ENCODE measurements around the gene ONECUT2.

ONECUT2 gene

GRCh38 chr18:57431002-57431382, 4.2 kb upstream of the ONECUT2 start:
- H3K4me1 ChIP-seq (ENCODE audit: low read length), result peaks cover 12% of the 10 kb centered on the region
- no peak overlapping the region for H3K27ac ChIP-seq (ENCODE audit: low read length)
- H3K4me2 ChIP-seq (ENCODE audit: low read depth, low read length), result no peak overlapping the region

GRCh38 chr18:57431467-57432080, 3.6 kb upstream of the ONECUT2 start:
- Histone ChIP-seq H4K20me1 (ENCODE audit: insufficient read depth, low read length) (no peaks in the 10 kb centered on the region), H3K27me3 (replicated peaks; ENCODE audit: insufficient read depth, low read length) (no peaks in the 10 kb centered on the region), H3K9me3 (replicated peaks; ENCODE audit: insufficient read depth, low read length) (no peaks in the 10 kb centered on the region), H3K4me3 (ENCODE audit: low read length) (no peak overlapping the region), H3K36me3 (replicated peaks; ENCODE audit: insufficient read depth, low read length) (no peaks in the 10 kb centered on the region), H2AFZ (ENCODE audit: low read length) (no peak overlapping the region), H3K4me2 (ENCODE audit: low read depth, low read length) (no peak overlapping the region), H3K4me1 (ENCODE audit: low read length) (peaks cover 9% of the 10 kb centered on the region), H3F3A (ENCODE audit: insufficient read depth, low read length) (peaks cover 9% of the 10 kb centered on the region), H3K9me2 (replicated peaks; ENCODE audit: insufficient read depth, low read length) (no peaks in the 10 kb centered on the region), H3K9ac (ENCODE audit: low read length) (no peak overlapping the region), H3K79me2 (ENCODE audit: low read length) (no peaks in the 10 kb centered on the region), H3K27ac (ENCODE audit: low read length) (no peak overlapping the region)
- TF ChIP-seq EZH2phosphoT487 (IDR thresholded peaks at IDR 0.05; ENCODE audit: low read length) (no peak), EZH2 (optimal IDR thresholded peaks at IDR 0.05; ENCODE audit: low read depth, low read length) (no peak), CTCF (IDR thresholded peaks at IDR 0.05; ENCODE audit: low read length) (no peak)
- DNase-seq, result no peak

More at GRCh38 chr18:57431002-57431382, 4.2 kb upstream of the ONECUT2 start:
- DNase-seq, result no peak
- Histone ChIP-seq H3K9me2 (replicated peaks; ENCODE audit: insufficient read depth, low read length) (no peaks in the 10 kb centered on the region), H3K9ac (ENCODE audit: low read length) (no peak overlapping the region), H3K79me2 (ENCODE audit: low read length) (no peaks in the 10 kb centered on the region), H3K36me3 (replicated peaks; ENCODE audit: insufficient read depth, low read length) (no peaks in the 10 kb centered on the region), H3K27me3 (replicated peaks; ENCODE audit: insufficient read depth, low read length) (no peaks in the 10 kb centered on the region), H4K20me1 (ENCODE audit: insufficient read depth, low read length) (no peaks in the 10 kb centered on the region), H2AFZ (ENCODE audit: low read length) (no peak overlapping the region), H3K9me3 (replicated peaks; ENCODE audit: insufficient read depth, low read length) (no peaks in the 10 kb centered on the region), H3K4me3 (ENCODE audit: low read length) (no peak overlapping the region), H3F3A (ENCODE audit: insufficient read depth, low read length) (peaks cover 12% of the 10 kb centered on the region)
- TF ChIP-seq EZH2phosphoT487 (IDR thresholded peaks at IDR 0.05; ENCODE audit: low read length) (no peak), CTCF (IDR thresholded peaks at IDR 0.05; ENCODE audit: low read length) (no peak), EZH2 (optimal IDR thresholded peaks at IDR 0.05; ENCODE audit: low read depth, low read length) (no peak)

GRCh38 chr18:57432140-57432539, 3.0 kb upstream of the ONECUT2 start:
- Histone ChIP-seq H3K4me1 (ENCODE audit: low read length) (peaks cover 3% of the 10 kb centered on the region), H3K27me3 (replicated peaks; ENCODE audit: insufficient read depth, low read length) (no peaks in the 10 kb centered on the region; the same call in 1 of the 2 replicates)

More at GRCh38 chr18:57432140-57432539, 3.0 kb upstream of the ONECUT2 start:
- Histone ChIP-seq H3K27ac (ENCODE audit: low read length) (no peak overlapping the region), H3K9me3 (replicated peaks; ENCODE audit: insufficient read depth, low read length) (no peaks in the 10 kb centered on the region), H3K4me3 (ENCODE audit: low read length) (no peak overlapping the region), H3K9ac (ENCODE audit: low read length) (no peak overlapping the region), H4K20me1 (ENCODE audit: insufficient read depth, low read length) (no peaks in the 10 kb centered on the region), H3K9me2 (replicated peaks; ENCODE audit: insufficient read depth, low read length) (no peaks in the 10 kb centered on the region), H2AFZ (ENCODE audit: low read length) (no peak overlapping the region), H3K36me3 (replicated peaks; ENCODE audit: insufficient read depth, low read length) (no peaks in the 10 kb centered on the region), H3K4me2 (ENCODE audit: low read depth, low read length) (no peak overlapping the region), H3K79me2 (ENCODE audit: low read length) (no peaks in the 10 kb centered on the region), H3F3A (ENCODE audit: insufficient read depth, low read length) (peaks cover 3% of the 10 kb centered on the region; the same call in 1 of the 2 replicates)
- TF ChIP-seq EZH2phosphoT487 (IDR thresholded peaks at IDR 0.05; ENCODE audit: low read length) (no peak), EZH2 (optimal IDR thresholded peaks at IDR 0.05; ENCODE audit: low read depth, low read length) (no peak), CTCF (IDR thresholded peaks at IDR 0.05; ENCODE audit: low read length) (no peak)
- DNase-seq, result no peak

All from MM.1S (cell line).